K562 (cell line): ENCODE results near the gene IRF2. TPM values are rescaled to one million over a fixed set of nuclear protein-coding genes. Genes with fewer than 3 reads are reported as not detected.

Source experiments
- ATAC-seq: fragments of 200-7000 bp; cut with Tn5 transposase; 3 replicates; pipeline ENCODE4 v1.9.1; 2020; ENCODE audit warnings: moderate library complexity
- BruUV-seq: library from RNA; stranded (reverse); fragments of 400-500 nt; replicated peaks from 2 replicates; lab custom pipeline; 2021; lab: Mats Ljungman, UMichigan
- CTCF ChIA-PET: fragments of 300-600 bp; formaldehyde crosslinking; extraction: SDS; loops from one replicate; lab custom pipeline; 2021; ENCODE audit warnings: low intra/inter-chr PET ratio; lab: Yijun Ruan, JAX
- POLR2A ChIA-PET: fragments of 300-600, 350-650 bp; sonication (Branson Sonifier 250); formaldehyde crosslinking; extraction: SDS; loops from one replicate; lab custom pipeline; 2021; ENCODE audit warnings: antibody characterized with exemption, inconsistent platforms; lab: Yijun Ruan, JAX
- DNase-seq, 4 experiments: peaks; one replicate each; pipeline versions ENCODE4 v3.0.0 to v3.0.0-alpha.2; 2011 to 2018; ENCODE audit warnings: low spot score in 3 of 4, mixed read lengths in 3 of 4; ENCODE audit errors: extremely low read depth in 1 of 4
- FAIRE-seq: peaks from 2 replicates; lab custom pipeline; 2011; peaks lifted over from hg19 to GRCh38; lab: Jason Lieb, UNC
- H2AFZ ChIP-seq: 2 replicates; pipeline ENCODE4 v1.6.0; 2011; ENCODE audit warnings: low read depth, low read length, control low read depth, inconsistent platforms
- H3K27ac ChIP-seq: fragments of 200-600 bp; 3 replicates; pipeline ENCODE4 v1.8.0; 2011; ENCODE audit warnings: low read depth, mild to moderate bottlenecking, control low read depth, inconsistent platforms, low read length, moderate library complexity, mixed read lengths; ENCODE audit errors: extremely low read depth
- H3K27me3 ChIP-seq, 2 experiments: fragments of 300-600 bp in 1 of 2; 2 replicates in 1 of 2; 3 replicates in 1 of 2; pipeline versions ENCODE4 v1.6.0 to v1.8.0; 2011; ENCODE audit warnings: inconsistent platforms in 2 of 2, low read length in 2 of 2, mild to moderate bottlenecking in 1 of 2, mixed read lengths in 1 of 2, moderate library complexity in 1 of 2; ENCODE audit not compliant: control insufficient read depth in 2 of 2, insufficient read depth in 2 of 2
- H3K36me3 ChIP-seq: fragments of 300-600 bp; 3 replicates; pipeline ENCODE4 v1.8.0; 2011; ENCODE audit warnings: mild to moderate bottlenecking, low read length, inconsistent platforms; ENCODE audit not compliant: control insufficient read depth, insufficient read depth
- H3K4me1 ChIP-seq, 2 experiments: fragments of 200-600 bp in 1 of 2; replicated peaks in 1 of 2; 2 replicates in 1 of 2; 3 replicates in 1 of 2; pipeline versions ENCODE4 v1.5.1 to v1.8.0; 2011; ENCODE audit warnings: inconsistent platforms in 2 of 2, low read length in 2 of 2, mild to moderate bottlenecking in 1 of 2, mixed read lengths in 1 of 2, moderate library complexity in 1 of 2; ENCODE audit not compliant: control insufficient read depth in 2 of 2, insufficient read depth in 2 of 2
- H3K4me2 ChIP-seq: 2 replicates; pipeline ENCODE4 v1.6.1; 2011; ENCODE audit warnings: low read length, control low read depth, inconsistent platforms, mixed read lengths; ENCODE audit not compliant: insufficient read depth
- H3K4me3 ChIP-seq: fragments of 200-600 bp; sonication (generic), shearing (Covaris generic); 2 replicates; pipeline ENCODE4 v1.5.1; 2016; ENCODE audit warnings: control low read depth, inconsistent platforms
- H3K79me2 ChIP-seq: fragments of 200-600 bp; 3 replicates; pipeline ENCODE4 v1.8.0; 2011; ENCODE audit warnings: low read length, inconsistent platforms; ENCODE audit not compliant: control insufficient read depth, insufficient read depth
- H3K9ac ChIP-seq, 2 experiments: 2 replicates each; pipeline versions ENCODE4 v1.6.0 to v1.6.1; 2011; ENCODE audit warnings: low read depth in 2 of 2, low read length in 2 of 2, control low read depth in 1 of 2, inconsistent platforms in 1 of 2, mild to moderate bottlenecking in 1 of 2, mixed read lengths in 1 of 2; ENCODE audit not compliant: insufficient read depth in 1 of 2
- H3K9me1 ChIP-seq: one replicate; pipeline ENCODE4 v1.6.0; 2011; ENCODE audit warnings: inconsistent platforms, mild to moderate bottlenecking, low read length, moderate library complexity; ENCODE audit not compliant: control insufficient read depth, insufficient read depth
- H3K9me3 ChIP-seq: replicated peaks from 2 replicates; pipeline ENCODE4 v1.5.1; 2011; ENCODE audit warnings: low read depth, low read length, inconsistent platforms; ENCODE audit not compliant: control insufficient read depth, insufficient read depth
- H4K20me1 ChIP-seq: replicated peaks from 2 replicates; pipeline ENCODE4 v1.6.1; 2011; ENCODE audit warnings: low read length, inconsistent platforms, mixed read lengths; ENCODE audit not compliant: control insufficient read depth, insufficient read depth
- GTF2E2 ChIP-seq: fragments of 200-800 bp; sonication (Bioruptor generic); IDR thresholded peaks from 2 replicates; pipeline ENCODE4 v1.6.1; 2016; ENCODE audit warnings: missing genetic modification characterization, missing compliant biosample characterization
- GTF2F1 ChIP-seq: IDR thresholded peaks from 2 replicates; pipeline ENCODE4 v1.6.1; 2011; ENCODE audit warnings: low read depth, low read length, improper control_type of control experiment
- HDGF ChIP-seq: fragments of 450-650 bp; IDR thresholded peaks from 2 replicates; pipeline ENCODE4 v1.6.1; 2016
- HIVEP1 ChIP-seq: fragments of 250-450 bp; sonication (Bioruptor Pico); IDR thresholded peaks from 2 replicates; pipeline ENCODE4 v1.4.0; 2020; ENCODE audit warnings: mild to moderate bottlenecking
- HSF4 ChIP-seq: fragments of 250-450 bp; sonication (Bioruptor Pico); IDR thresholded peaks from 2 replicates; pipeline ENCODE4 v2.1.2; 2022; ENCODE audit warnings: mild to moderate bottlenecking, moderate library complexity, borderline replicate concordance
- NCOR1 ChIP-seq: fragments of 450-650 bp; IDR thresholded peaks from 2 replicates; pipeline ENCODE4 v1.6.1; 2016; ENCODE audit warnings: mild to moderate bottlenecking, moderate library complexity
- SUPT5H ChIP-seq: fragments of 450-650 bp; IDR thresholded peaks from 2 replicates; pipeline ENCODE4 v1.6.1; 2016
- WGBS: fragments of 100-300 bp; shearing (Covaris generic); methylation state at CpG from one replicate; pipeline ENCODE4 v1.1.6; 2016; ENCODE audit warnings: low coverage, mixed read lengths; ENCODE audit not compliant: insufficient coverage; ENCODE audit errors: missing lambda C conversion rate; 5-methylcytosine and 5-hydroxymethylcytosine counted together
- in situ Hi-C: fragments of 300-500 bp; cut with MboI; formaldehyde crosslinking; loops from 4 replicates; pipeline ENCODE4 v1.15.0; 2018; ENCODE audit warnings: inconsistent platforms, mixed read lengths
- intact Hi-C: fragments of 100-400 bp; cut with micrococcal nuclease; formaldehyde crosslinking; loops from 2 replicates; pipeline ENCODE4 v1.14.2; 2022
- polyA plus RNA-seq, 8 experiments: library from polyadenylated mRNA; depleted of rRNA in 4 of 8; stranded (reverse) in 5 of 8; unstranded in 3 of 8; fragments of >200 nt; fragmentation: Nextera tagmentation in 2 of 8; fragmentation: Illumina TruSeq in 1 of 8; extraction: Ambion mirVana in 2 of 8; extraction: Trizol in 1 of 8; gene quantifications; 2 replicates each; pipeline versions ENCODE4 v1.2.1 to v1.2.3, GENCODE V29; 2011 to 2014; ENCODE audit warnings: inconsistent platforms in 1 of 8, missing spikeins in 1 of 8
- total RNA-seq, 7 experiments: library from RNA; depleted of rRNA in 6 of 7; stranded (reverse); fragments of >200 nt in 6 of 7; fragmentation: Illumina TruSeq in 2 of 7; extraction: Trizol in 2 of 7; gene quantifications; 2 replicates each; pipeline versions ENCODE4 v1.2.1 to v1.2.3, GENCODE V29; 2011 to 2021; ENCODE audit warnings: low replicate concordance in 1 of 7
- TF ChIP-seq, protein P1 (sequence below): sonication (generic); formaldehyde crosslinking; IDR thresholded peaks from 2 replicates; pipeline ENCODE4 v1.8.0; 2022; ENCODE audit warnings: mild to moderate bottlenecking, missing genetic modification reagents

IRF2 gene
- total and polyA plus RNA-seq, 9 of the 15 experiments (the other 6 are each of a cell fraction or from before 2014, with no cell fraction given), result 7.1 to 17.1 (median 11.3) TPM

- CTCF ChIA-PET, result no interaction called here
- Histone ChIP-seq H3K27ac (no peak overlapping the region), H3K9me1 (no peaks in the 10 kb centered on the region), H3K9me3 (no peaks in the 10 kb centered on the region), H3K79me2 (no peaks in the 10 kb centered on the region), H2AFZ (no peak overlapping the region), H3K9ac (no peak overlapping the region; a peak in 1 of 4 replicates), H4K20me1 (no peaks in the 10 kb centered on the region), H3K4me2 (no peak overlapping the region), H3K27me3 (no peaks in the 10 kb centered on the region), H3K4me1 (peaks cover 18 to 30% of the 10 kb centered on the region in 2 experiments), H3K4me3 (no peak overlapping the region), H3K36me3 (no peaks in the 10 kb centered on the region)
- in situ Hi-C loops (no loop called here), intact Hi-C loops (no loop called here)
- POLR2A ChIA-PET, result no interaction called here
- TF ChIP-seq HIVEP1 (CRISPR knock-in tag) (no peak), HSF4 (CRISPR knock-in tag) (no peak), SUPT5H (no peak), GTF2E2 (no peak), NCOR1 (no peak), GTF2F1 (no peak), HDGF (no peak)
- TF ChIP-seq, protein P1, sequence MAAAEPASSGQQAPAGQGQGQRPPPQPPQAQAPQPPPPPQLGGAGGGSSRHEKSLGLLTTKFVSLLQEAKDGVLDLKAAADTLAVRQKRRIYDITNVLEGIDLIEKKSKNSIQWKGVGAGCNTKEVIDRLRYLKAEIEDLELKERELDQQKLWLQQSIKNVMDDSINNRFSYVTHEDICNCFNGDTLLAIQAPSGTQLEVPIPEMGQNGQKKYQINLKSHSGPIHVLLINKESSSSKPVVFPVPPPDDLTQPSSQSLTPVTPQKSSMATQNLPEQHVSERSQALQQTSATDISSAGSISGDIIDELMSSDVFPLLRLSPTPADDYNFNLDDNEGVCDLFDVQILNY, result no peak
- WGBS, result 73% methylated on average over 7 of the region's 9 CpGs
- ATAC-seq (no peak), FAIRE-seq (no peak), DNase-seq (no peak)
- no TSS peak for BruUV-seq
Measured at GRCh38 chr4:184350213-184350817, 124.0 kb downstream of the IRF2 start.
